NCI-H524 (cell line): ENCODE data around the gene HEXA.
"Not testable (repeated sequence)": the region's sequence is repeated elsewhere in the genome, so short reads cannot be mapped to it uniquely, and the experiment has no call there.

Source experiments
- DNase-seq, 2 experiments: peaks; one replicate each; lab custom pipeline; 2025; lab: John Stamatoyannopoulos, UW

Gene HEXA

GRCh38 chr15:72375846-72376581 lies at the start of gene HEXA:
Gene HEXA, minus strand, starts transcription at chr15:72376014. Its CDS starts 42 bp downstream, at chr15:72375972.
- peak; percentile 91 to 98 for DNase-seq

GRCh38 chr15:72423256-72423655 lies 47.4 kb upstream of the HEXA start:
- no peak for DNase-seq

- no peak for DNase-seq
These were observed 45.7 kb upstream of the HEXA start for GRCh38 chr15:72421484-72421883.

- DNase-seq: no peak
These were observed 44.8 kb upstream of the HEXA start for GRCh38 chr15:72420576-72420975.

- not testable (repeated sequence) for DNase-seq
These were observed 44.0 kb upstream of the HEXA start for GRCh38 chr15:72419768-72420167.

GRCh38 chr15:72415304-72415703 lies 39.5 kb upstream of the HEXA start:
- no peak for DNase-seq

GRCh38 chr15:72413337-72413736 lies 37.5 kb upstream of the HEXA start:
- DNase-seq: not testable (repeated sequence)

GRCh38 chr15:72411544-72411943 lies 35.7 kb upstream of the HEXA start:
- no peak for DNase-seq

GRCh38 chr15:72411111-72411510 lies 35.3 kb upstream of the HEXA start:
- DNase-seq: no peak

GRCh38 chr15:72406936-72407335 lies 31.1 kb upstream of the HEXA start:
- DNase-seq: no peak

- no peak for DNase-seq
These were observed 29.0 kb upstream of the HEXA start for GRCh38 chr15:72404841-72405240.

- DNase-seq: no peak
These were observed 28.5 kb upstream of the HEXA start for GRCh38 chr15:72404356-72404755.

- no peak for DNase-seq
These were observed 26.9 kb upstream of the HEXA start for GRCh38 chr15:72402726-72403125.

GRCh38 chr15:72398648-72399047 lies 22.8 kb upstream of the HEXA start:
- DNase-seq: no peak

GRCh38 chr15:72397796-72398588 lies 22.2 kb upstream of the HEXA start, which contains the start of gene TMEM202:
Gene TMEM202, plus strand, starts transcription at chr15:72398305. Its CDS starts 22 bp downstream, at chr15:72398327.
- no peak for DNase-seq

- not testable (repeated sequence) for DNase-seq
These were observed 20.5 kb upstream of the HEXA start for GRCh38 chr15:72396331-72396730.

GRCh38 chr15:72389231-72389630 lies 13.4 kb upstream of the HEXA start:
- no peak for DNase-seq

- DNase-seq: no peak
These were observed 11.9 kb upstream of the HEXA start for GRCh38 chr15:72387741-72388140.

GRCh38 chr15:72382146-72382545 lies 6.3 kb upstream of the HEXA start:
- no peak for DNase-seq

- DNase-seq: no peak
These were observed 4.9 kb upstream of the HEXA start for GRCh38 chr15:72380743-72381142.

GRCh38 chr15:72379856-72380430 lies 4.1 kb upstream of the HEXA start:
- no peak for DNase-seq

- DNase-seq: not testable (repeated sequence)
These were observed 3.3 kb upstream of the HEXA start for GRCh38 chr15:72379106-72379505.

- no peak for DNase-seq
These were observed 1.5 kb upstream of the HEXA start for GRCh38 chr15:72377331-72377730.
